Suprapubic skin (tissue), 4 donors: ENCODE data around the gene EPS8. TPM values are rescaled to one million over a fixed set of nuclear protein-coding genes. Genes with fewer than 3 reads are reported as not detected.
"Not testable (repeated sequence)": the region's sequence is repeated elsewhere in the genome, so short reads cannot be mapped to it uniquely, and the experiment has no call there.

Experiments used
- DNase-seq, 2 donors: peaks; one replicate each; pipeline ENCODE4 v3.0.0-alpha.2; 2019; ENCODE audit warnings: low spot score in 2 of 2
- H3K27ac ChIP-seq: fragments of 200-600 bp; sonication (generic); one replicate; pipeline ENCODE4 v1.5.1; 2019
- H3K27me3 ChIP-seq: fragments of 200-600 bp; sonication (generic); one replicate; pipeline ENCODE4 v1.5.1; 2019
- H3K36me3 ChIP-seq: fragments of 200-600 bp; sonication (generic); one replicate; pipeline ENCODE4 v1.5.1; 2019
- H3K4me1 ChIP-seq: fragments of 200-600 bp; sonication (generic); one replicate; pipeline ENCODE4 v1.5.1; 2019
- H3K4me3 ChIP-seq: fragments of 200-600 bp; sonication (generic); one replicate; pipeline ENCODE4 v1.5.1; 2019; ENCODE audit warnings: mild to moderate bottlenecking
- H3K9me3 ChIP-seq: fragments of 200-600 bp; sonication (generic); one replicate; pipeline ENCODE4 v1.5.1; 2019
- EP300 ChIP-seq: sonication (generic); formaldehyde crosslinking; IDR thresholded peaks from one replicate; pipeline ENCODE4 v1.6.1; 2017; ENCODE audit warnings: antibody characterized with exemption
- POLR2A ChIP-seq, 2 donors: fragments of 450-650 bp; IDR thresholded peaks; one replicate each; pipeline ENCODE4 v1.6.1; 2017; ENCODE audit warnings: antibody characterized with exemption in 2 of 2, mild to moderate bottlenecking in 2 of 2, moderate library complexity in 2 of 2
- POLR2AphosphoS5 ChIP-seq, 3 donors: sonication (generic); formaldehyde crosslinking; IDR thresholded peaks; one replicate each; pipeline ENCODE4 v1.6.1; 2017; ENCODE audit warnings: antibody characterized with exemption in 3 of 3
- WGBS: methylation state at CpG from one replicate; pipeline ENCODE4 v1.1.5; 2018; 5-methylcytosine and 5-hydroxymethylcytosine counted together
- total RNA-seq, 4 donors: library from RNA; depleted of rRNA; stranded (reverse); fragments of >200 nt; gene quantifications; one replicate each; pipeline ENCODE4 v1.1.0, GENCODE V29; 2016
- TF ChIP-seq, protein P1 (sequence below), 2 donors: fragments of 200-600 bp in 1 of 2; fragments of 450-650 bp in 1 of 2; sonication (generic) in 1 of 2; IDR thresholded peaks; one replicate each; pipeline ENCODE4 v1.5.1; 2016 to 2019; ENCODE audit warnings: antibody characterized with exemption in 2 of 2, mild to moderate bottlenecking in 1 of 2, moderate library complexity in 1 of 2

The EPS8 gene
- total RNA-seq, 4 donors from 2014 or later: 15.7 to 38.8 (median 27.3) TPM

DNA sequence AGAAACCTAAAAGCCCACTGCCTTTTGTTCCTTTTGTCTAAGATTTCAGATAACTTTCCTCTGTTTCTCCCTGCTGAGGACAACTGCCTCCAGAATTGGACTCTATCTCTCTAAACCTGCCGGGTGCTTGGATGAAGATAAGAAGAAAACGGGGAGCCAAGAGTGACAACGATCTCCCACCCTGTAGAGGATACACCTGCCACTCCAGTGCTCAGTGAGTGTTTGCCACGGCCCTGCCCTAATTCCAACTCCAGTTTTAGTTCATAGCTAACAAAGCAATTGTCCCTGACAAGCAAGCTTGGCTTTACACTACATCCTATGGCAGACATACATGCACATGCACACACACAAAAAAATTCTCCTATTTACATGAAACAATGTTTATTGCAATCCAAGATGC is 39.3 kb downstream of the EPS8 start:
- H3K4me1 ChIP-seq: no peaks in the 10 kb centered on the region
- DNase-seq: no peak
- WGBS: 82% methylated on average over 4 of the region's 4 CpGs
- no peaks in the 10 kb centered on the region for H3K36me3 ChIP-seq
- no peak overlapping the region for H3K4me3 ChIP-seq
- TF ChIP-seq POLR2A (IDR thresholded peaks at IDR 0.05) (no peak), EP300 (no peak)
- TF ChIP-seq, protein P1, sequence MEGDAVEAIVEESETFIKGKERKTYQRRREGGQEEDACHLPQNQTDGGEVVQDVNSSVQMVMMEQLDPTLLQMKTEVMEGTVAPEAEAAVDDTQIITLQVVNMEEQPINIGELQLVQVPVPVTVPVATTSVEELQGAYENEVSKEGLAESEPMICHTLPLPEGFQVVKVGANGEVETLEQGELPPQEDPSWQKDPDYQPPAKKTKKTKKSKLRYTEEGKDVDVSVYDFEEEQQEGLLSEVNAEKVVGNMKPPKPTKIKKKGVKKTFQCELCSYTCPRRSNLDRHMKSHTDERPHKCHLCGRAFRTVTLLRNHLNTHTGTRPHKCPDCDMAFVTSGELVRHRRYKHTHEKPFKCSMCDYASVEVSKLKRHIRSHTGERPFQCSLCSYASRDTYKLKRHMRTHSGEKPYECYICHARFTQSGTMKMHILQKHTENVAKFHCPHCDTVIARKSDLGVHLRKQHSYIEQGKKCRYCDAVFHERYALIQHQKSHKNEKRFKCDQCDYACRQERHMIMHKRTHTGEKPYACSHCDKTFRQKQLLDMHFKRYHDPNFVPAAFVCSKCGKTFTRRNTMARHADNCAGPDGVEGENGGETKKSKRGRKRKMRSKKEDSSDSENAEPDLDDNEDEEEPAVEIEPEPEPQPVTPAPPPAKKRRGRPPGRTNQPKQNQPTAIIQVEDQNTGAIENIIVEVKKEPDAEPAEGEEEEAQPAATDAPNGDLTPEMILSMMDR (IDR thresholded peaks at IDR 0.05): no peak
- no peaks in the 10 kb centered on the region for H3K9me3 ChIP-seq
- no peaks in the 10 kb centered on the region for H3K27me3 ChIP-seq
- no peak overlapping the region for H3K27ac ChIP-seq

DNA sequence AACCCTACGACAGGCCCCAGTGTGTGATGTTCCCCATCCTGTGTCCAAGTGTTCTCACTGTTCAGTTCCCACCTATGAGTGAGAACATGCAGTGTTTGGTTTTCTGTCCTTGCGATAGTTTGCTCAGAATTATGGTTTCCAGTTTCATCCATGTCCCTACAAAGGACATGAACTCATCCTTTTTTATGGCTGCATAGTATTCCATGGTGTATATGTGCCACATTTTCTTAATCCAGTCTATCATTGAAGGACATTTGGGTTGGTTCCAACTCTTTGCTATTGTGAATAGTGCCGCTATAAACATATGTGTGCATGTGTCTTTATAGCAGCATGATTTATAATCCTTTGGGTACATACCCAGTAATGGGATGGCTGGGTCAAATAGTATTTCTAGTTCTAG is 47.3 kb downstream of the EPS8 start:
- not testable (repeated sequence) for DNase-seq, H3K4me3 ChIP-seq, H3K9me3 ChIP-seq, H3K36me3 ChIP-seq, H3K4me1 ChIP-seq, H3K27ac ChIP-seq, H3K27me3 ChIP-seq
- WGBS: 97% methylated on average over 3 of the region's 3 CpGs

DNA sequence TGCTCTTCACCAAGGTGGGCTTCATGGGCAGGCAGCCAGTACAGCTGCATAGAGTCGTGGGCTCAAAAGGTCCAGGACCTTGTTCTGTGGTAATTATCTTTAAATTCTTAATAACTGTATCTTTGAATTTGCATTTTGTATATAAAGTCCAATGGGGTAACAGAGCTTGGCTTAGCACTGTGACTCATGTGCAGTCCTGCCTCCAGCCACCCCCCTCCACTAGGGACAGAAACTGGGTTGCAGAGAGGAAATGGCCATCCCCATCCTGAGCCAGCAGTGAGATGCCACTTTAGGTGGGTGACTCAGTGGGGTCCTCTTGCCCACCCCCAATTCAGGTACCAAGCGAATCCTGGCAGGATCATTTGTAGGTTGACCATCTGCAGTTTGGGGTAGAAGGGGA is 48.1 kb downstream of the EPS8 start:
- no peak for TF ChIP-seq POLR2A (IDR thresholded peaks at IDR 0.05)
- TF ChIP-seq POLR2AphosphoS5 (IDR thresholded peaks at IDR 0.05): no peak
- TF ChIP-seq EP300: no peak
- TF ChIP-seq, protein P1 (IDR thresholded peaks at IDR 0.05): no peak
- no peaks in the 10 kb centered on the region for H3K9me3 ChIP-seq
- H3K27ac ChIP-seq: no peak overlapping the region
- H3K27me3 ChIP-seq: no peaks in the 10 kb centered on the region
- H3K4me3 ChIP-seq: no peak overlapping the region
- 88% methylated on average over 2 of the region's 2 CpGs for WGBS
- DNase-seq: no peak
- no peaks in the 10 kb centered on the region for H3K4me1 ChIP-seq
- no peaks in the 10 kb centered on the region for H3K36me3 ChIP-seq

DNA sequence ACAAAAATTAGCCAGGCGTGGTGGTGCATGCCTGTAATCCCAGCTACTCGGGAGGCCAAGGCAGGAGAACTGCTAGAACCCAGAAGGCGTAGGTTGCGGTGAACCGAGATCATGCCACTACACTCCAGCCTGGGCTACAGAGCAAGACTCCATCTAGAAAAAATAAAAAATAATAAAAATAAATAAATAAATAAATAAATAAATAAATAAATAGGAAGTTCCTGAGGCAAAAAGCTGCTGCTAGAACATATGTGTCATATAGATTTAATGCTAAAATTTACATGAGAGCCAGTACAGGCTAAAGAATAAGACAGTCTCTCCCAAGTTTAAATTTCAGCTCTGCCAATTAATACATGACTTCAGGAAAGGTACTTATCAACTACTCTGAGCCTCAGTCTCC is 48.8 kb downstream of the EPS8 start:
- not testable (repeated sequence) for H3K9me3 ChIP-seq, H3K4me3 ChIP-seq, H3K27ac ChIP-seq, H3K27me3 ChIP-seq, DNase-seq, H3K36me3 ChIP-seq, H3K4me1 ChIP-seq
- WGBS: 100% methylated on average over 5 of the region's 5 CpGs

DNA sequence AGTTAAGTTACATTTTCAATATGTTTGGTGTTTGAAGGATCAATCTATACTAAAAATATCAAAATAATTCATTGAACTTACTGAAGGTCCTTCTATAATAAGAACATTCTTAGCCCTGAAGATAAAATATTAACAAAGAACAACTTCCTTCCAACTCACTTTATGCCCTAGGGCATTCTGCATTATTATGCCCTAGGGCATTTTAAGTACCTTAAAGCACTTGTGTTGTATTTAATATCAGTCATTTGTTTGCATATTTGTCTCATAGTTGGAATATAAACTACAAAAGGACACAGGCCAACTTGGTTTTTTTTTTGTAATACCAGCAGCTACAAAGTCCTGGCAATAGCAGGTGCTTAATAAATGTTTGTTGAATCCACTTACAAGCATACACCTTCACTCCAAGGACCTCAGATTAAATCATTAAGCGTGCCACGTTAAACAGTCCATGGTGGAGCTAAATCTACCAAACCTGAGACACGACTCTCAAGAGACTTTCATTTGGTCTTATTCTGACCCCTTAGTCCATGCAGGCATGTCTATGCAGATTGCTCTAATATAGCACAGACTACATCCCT is 50.7 kb downstream of the EPS8 start:
- DNase-seq: no peak
- no peaks in the 10 kb centered on the region for H3K9me3 ChIP-seq
- H3K4me3 ChIP-seq: no peak overlapping the region
- no peaks in the 10 kb centered on the region for H3K4me1 ChIP-seq
- WGBS: 85% methylated on average over 3 of the region's 3 CpGs
- no peak overlapping the region for H3K27ac ChIP-seq
- H3K27me3 ChIP-seq: no peaks in the 10 kb centered on the region
- H3K36me3 ChIP-seq: no peaks in the 10 kb centered on the region
- TF ChIP-seq POLR2A (IDR thresholded peaks at IDR 0.05) (no peak), EP300 (no peak), POLR2AphosphoS5 (IDR thresholded peaks at IDR 0.05) (no peak)
- TF ChIP-seq, protein P1 (IDR thresholded peaks at IDR 0.05): no peak

DNA sequence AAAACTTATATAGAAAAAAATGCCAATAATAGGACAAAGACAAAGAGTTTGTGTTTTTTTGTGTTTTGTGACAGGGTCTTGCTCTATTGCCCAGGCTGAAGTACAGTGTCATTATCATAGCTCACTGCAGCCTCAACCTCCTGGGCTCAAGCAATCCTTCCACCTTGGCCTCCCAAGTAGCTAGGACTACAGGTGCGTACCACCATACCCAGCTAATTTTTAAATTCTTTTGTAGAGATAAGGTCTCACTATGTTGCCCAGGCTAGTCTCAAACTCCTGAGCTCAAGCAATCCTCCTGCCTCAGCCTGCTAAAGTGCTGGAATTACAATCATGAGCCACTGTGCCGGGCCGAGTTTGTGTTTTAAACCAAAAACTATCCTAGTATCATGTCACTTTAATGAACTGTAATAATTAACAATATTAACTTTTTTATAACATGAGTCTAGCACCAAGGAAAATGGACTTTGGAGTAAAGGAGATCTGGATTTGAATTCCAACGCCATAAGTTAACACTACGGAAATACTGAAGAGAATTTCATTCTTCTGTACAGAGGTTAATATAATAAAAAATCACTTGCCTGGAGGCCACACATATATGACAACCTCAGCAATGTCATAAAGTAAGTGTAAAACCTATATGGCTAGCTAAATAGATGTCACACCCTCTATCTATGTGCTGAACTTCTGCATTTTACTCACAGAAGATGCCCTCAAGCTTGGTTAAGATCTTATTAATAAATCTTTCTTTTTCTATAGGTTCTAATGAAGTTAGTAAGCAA is 53.2 kb downstream of the EPS8 start:
- H3K27ac ChIP-seq: no peak overlapping the region
- peaks cover 11% of the 10 kb centered on the region for H3K4me1 ChIP-seq
- no peaks in the 10 kb centered on the region for H3K36me3 ChIP-seq
- H3K27me3 ChIP-seq: no peaks in the 10 kb centered on the region
- WGBS: 93% methylated on average over 5 of the region's 5 CpGs
- TF ChIP-seq, protein P1 (IDR thresholded peaks at IDR 0.05): no peak
- TF ChIP-seq POLR2AphosphoS5 (IDR thresholded peaks at IDR 0.05) (no peak), EP300 (no peak), POLR2A (IDR thresholded peaks at IDR 0.05) (no peak)
- H3K4me3 ChIP-seq: no peak overlapping the region
- DNase-seq: no peak
- H3K9me3 ChIP-seq: no peaks in the 10 kb centered on the region
